GM18867 (cell line): ENCODE measurements around the gene BCAP29.

ENCODE experiments used
- ATAC-seq: cut with Tn5 transposase; IDR thresholded peaks from one replicate; pipeline ENCODE4 v1.9.1; 2021; ENCODE audit warnings: mild to moderate bottlenecking, moderate library complexity; ENCODE audit not compliant: unreplicated experiment

Gene BCAP29

GRCh38 chr7:107661865-107662379 is 81.9 kb downstream of the BCAP29 start:
- ATAC-seq, result no peak

- no peak for ATAC-seq
Observed at GRCh38 chr7:107663196-107663595, 83.2 kb downstream of the BCAP29 start.

- no peak for ATAC-seq
Observed at GRCh38 chr7:107666790-107667189, 86.7 kb downstream of the BCAP29 start.

GRCh38 chr7:107667341-107667740 is 87.3 kb downstream of the BCAP29 start:
- no peak for ATAC-seq

- no peak for ATAC-seq
Observed at GRCh38 chr7:107668296-107668695, 88.2 kb downstream of the BCAP29 start.
